ENCODE results near the gene MGST2.

MGST2 gene

DNA sequence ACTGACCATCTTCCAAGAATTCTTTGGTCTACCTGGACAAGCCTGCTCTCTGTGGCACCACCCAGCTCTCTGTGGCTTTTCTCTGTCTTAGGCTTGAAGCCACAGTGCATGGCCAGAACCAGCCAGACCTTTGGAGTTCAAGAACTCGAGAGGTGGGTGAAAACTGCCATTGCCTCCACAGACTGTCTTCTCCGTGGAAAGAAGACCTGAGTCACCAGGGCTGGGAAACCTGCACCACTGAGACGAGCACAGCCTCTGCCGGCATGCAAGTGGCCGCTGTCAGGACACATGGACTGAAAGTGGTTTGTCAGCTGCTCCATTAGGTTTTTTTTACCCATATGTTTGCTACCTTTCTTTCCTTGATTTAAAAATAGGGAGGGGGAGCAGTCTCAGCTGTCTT, 74.5 kb downstream of the MGST2 start:
- in situ Hi-C loops (cut with MboI; ENCODE audit: low pct_unique_long_range_greater_than_20kb, low sequenced_read_pairs, unreplicated experiment), result no loop called here
- DNase-seq (ENCODE audit: low spot score), result no peak
- TF ChIP-seq, protein P1, sequence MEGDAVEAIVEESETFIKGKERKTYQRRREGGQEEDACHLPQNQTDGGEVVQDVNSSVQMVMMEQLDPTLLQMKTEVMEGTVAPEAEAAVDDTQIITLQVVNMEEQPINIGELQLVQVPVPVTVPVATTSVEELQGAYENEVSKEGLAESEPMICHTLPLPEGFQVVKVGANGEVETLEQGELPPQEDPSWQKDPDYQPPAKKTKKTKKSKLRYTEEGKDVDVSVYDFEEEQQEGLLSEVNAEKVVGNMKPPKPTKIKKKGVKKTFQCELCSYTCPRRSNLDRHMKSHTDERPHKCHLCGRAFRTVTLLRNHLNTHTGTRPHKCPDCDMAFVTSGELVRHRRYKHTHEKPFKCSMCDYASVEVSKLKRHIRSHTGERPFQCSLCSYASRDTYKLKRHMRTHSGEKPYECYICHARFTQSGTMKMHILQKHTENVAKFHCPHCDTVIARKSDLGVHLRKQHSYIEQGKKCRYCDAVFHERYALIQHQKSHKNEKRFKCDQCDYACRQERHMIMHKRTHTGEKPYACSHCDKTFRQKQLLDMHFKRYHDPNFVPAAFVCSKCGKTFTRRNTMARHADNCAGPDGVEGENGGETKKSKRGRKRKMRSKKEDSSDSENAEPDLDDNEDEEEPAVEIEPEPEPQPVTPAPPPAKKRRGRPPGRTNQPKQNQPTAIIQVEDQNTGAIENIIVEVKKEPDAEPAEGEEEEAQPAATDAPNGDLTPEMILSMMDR (IDR thresholded peaks at IDR 0.05; ENCODE audit: extremely low read depth, insufficient read depth, missing control alignments), result no peak

DNA sequence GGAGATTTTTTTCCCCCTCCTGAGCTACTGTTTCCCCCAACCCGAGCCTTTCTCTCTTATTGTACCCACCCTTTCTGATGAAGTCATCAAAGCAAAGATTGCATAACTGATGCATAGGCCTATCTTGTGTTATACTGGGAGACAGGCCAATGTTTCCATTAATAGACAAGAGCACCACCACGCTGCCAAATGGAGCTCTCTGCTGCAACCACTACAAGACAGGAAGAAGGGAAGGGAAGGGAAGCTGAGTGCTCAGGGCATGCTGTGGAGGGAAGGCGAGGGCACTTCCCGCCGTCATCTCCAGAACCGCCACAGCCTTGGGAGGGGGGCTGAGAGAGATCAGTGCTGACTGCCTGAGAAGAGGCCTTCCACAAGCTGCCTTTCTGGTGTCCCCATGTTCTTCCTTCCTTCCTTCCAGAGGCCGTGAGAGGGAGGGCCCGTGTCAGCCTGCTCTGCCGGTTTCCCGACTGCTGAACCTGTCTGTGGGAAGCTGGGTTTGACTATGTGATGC, 75.0 kb downstream of the MGST2 start:
- no peak for DNase-seq (ENCODE audit: low spot score)
- TF ChIP-seq, protein P1 (IDR thresholded peaks at IDR 0.05; ENCODE audit: extremely low read depth, insufficient read depth, missing control alignments), result no peak
- in situ Hi-C loops (cut with MboI; ENCODE audit: low pct_unique_long_range_greater_than_20kb, low sequenced_read_pairs, unreplicated experiment), result no loop called here

DNA sequence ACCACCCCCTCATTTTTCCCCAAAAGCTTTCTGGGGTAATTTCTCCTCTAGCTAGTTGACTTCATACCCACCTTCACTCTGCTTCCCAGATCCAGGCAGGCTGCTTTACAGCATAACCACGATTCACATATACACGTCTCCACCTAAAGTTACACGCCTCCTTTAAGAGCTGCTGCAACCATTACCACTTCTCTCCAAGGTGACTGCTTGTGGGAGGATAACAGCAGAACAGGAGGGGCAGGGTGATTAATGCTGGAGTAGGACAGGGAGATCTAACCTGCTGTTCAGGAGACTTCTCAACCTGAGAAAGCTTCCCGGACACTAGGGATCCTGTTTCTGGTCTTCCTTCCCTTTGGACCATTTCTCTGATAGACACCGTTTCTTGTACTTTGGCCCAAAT, 77.4 kb downstream of the MGST2 start:
- no peak for DNase-seq (ENCODE audit: low spot score)
- in situ Hi-C loops (cut with MboI; ENCODE audit: low pct_unique_long_range_greater_than_20kb, low sequenced_read_pairs, unreplicated experiment), result no loop called here
- TF ChIP-seq, protein P1 (IDR thresholded peaks at IDR 0.05; ENCODE audit: extremely low read depth, insufficient read depth, missing control alignments), result no peak

GRCh38 chr4:139744232-139744631, 78.6 kb downstream of the MGST2 start:
- TF ChIP-seq, protein P1 (IDR thresholded peaks at IDR 0.05; ENCODE audit: extremely low read depth, insufficient read depth, missing control alignments), result no peak
- in situ Hi-C loops (cut with MboI; ENCODE audit: low pct_unique_long_range_greater_than_20kb, low sequenced_read_pairs, unreplicated experiment), result no loop called here
- no peak for DNase-seq (ENCODE audit: low spot score)

DNA sequence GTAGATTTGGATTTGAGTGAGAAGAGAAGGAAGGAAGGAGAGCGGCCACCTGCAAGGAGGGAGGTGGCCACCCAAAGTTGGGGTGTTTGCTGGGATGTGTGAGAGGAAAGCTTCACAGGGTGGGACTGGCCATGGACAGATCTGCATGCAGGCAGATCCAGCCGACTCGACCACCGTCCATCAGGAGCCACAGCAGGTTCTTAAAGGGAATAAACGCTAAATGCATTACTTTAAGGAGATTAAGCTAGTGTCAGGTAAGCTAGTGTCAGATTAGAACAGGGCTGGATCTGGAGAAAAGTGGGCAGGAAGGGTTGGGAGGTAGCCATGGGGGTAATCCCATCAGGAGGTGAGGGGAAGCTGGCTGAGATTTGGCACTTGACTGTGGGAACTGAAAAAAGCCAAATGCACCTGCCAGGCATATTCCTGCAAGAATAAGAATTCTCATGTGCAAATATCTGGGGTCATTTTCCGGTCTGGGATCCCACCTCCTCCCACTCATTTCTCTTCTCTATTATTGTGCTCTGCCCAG, 79.6 kb downstream of the MGST2 start:
- in situ Hi-C loops (cut with MboI; ENCODE audit: low pct_unique_long_range_greater_than_20kb, low sequenced_read_pairs, unreplicated experiment), result no loop called here
- no peak for DNase-seq (ENCODE audit: low spot score)
- TF ChIP-seq, protein P1 (IDR thresholded peaks at IDR 0.05; ENCODE audit: extremely low read depth, insufficient read depth, missing control alignments), result no peak

DNA sequence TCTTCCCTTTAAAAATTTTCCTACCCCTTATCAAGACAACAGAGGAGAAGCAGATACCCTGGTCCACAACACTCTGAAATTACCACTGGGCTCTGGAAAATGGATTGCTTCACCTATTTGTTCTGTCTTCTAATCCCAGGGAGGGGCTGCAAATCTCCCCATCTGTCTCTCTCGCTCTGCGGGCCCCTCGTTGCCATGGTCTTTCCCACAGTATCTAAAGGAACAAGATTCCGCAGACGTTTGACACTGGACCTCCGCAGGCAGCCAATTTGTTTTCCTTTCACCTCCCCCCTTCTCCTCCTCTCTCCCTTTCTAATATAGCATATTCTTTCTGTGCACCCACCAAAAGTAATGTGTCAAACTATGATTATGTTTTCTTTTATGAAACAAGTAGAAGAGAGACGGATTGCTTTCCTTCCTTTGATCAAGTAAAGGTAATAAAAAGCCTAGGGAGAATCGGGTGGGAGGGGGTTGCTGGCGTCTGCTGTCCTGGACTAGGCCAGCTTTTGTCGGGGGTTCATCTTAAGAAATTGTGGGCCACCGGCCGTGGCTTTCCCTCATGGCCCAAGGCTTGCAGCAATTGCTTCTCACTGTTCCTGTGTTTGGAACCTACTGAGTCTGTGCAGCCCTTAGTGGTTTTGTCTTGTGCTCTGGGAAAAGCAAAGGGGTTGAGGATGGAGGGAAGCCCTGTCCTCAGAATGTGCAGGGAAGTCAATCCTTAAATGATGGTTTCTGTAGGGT, 81.0 kb downstream of the MGST2 start:
- DNase-seq (ENCODE audit: low spot score), result no peak
- in situ Hi-C loops (cut with MboI; ENCODE audit: low pct_unique_long_range_greater_than_20kb, low sequenced_read_pairs, unreplicated experiment), result no loop called here
- TF ChIP-seq, protein P1 (IDR thresholded peaks at IDR 0.05; ENCODE audit: extremely low read depth, insufficient read depth, missing control alignments), result no peak
